ENCODE data around the gene FBXL12. TPM values are rescaled to one million over a fixed set of nuclear protein-coding genes. Genes with fewer than 3 reads are reported as not detected.
A peak's percentile ranks its signal among the peaks of the same experiment; 100 is the strongest.
"Not testable (repeated sequence)": the region's sequence is repeated elsewhere in the genome, so short reads cannot be mapped to it uniquely, and the experiment has no call there.

Gene FBXL12
- total RNA-seq, 1 donor from 2014 or later, result 64.4 TPM

DNA sequence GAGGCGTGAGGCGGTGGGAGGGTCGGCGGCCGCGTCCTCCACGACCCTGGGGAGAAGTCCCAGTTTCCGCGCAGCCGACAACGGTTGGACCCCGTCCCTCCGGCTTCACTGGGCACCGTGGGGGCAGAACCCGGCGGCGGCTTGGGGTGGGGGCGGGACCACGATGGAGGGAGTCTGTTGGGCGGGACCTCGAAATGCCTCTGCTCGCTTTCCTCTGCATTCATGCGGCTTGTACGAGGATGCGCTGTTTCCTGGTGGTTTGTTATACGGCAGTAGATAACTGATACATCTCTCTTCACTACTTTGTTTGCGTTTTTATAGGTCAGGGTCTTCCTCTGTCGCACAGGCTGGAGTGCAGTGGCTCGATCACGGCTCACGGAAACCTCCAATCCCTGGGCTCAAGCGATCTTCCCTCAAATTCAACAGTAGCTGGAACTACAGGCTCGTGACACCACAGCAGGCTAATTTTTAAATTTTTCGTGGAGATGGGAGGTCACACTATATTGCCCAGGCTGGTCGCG, 25.7 kb downstream of the FBXL12 start:
- TF ChIP-seq, protein P1, sequence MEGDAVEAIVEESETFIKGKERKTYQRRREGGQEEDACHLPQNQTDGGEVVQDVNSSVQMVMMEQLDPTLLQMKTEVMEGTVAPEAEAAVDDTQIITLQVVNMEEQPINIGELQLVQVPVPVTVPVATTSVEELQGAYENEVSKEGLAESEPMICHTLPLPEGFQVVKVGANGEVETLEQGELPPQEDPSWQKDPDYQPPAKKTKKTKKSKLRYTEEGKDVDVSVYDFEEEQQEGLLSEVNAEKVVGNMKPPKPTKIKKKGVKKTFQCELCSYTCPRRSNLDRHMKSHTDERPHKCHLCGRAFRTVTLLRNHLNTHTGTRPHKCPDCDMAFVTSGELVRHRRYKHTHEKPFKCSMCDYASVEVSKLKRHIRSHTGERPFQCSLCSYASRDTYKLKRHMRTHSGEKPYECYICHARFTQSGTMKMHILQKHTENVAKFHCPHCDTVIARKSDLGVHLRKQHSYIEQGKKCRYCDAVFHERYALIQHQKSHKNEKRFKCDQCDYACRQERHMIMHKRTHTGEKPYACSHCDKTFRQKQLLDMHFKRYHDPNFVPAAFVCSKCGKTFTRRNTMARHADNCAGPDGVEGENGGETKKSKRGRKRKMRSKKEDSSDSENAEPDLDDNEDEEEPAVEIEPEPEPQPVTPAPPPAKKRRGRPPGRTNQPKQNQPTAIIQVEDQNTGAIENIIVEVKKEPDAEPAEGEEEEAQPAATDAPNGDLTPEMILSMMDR (IDR thresholded peaks at IDR 0.05), result no peak
- H3K27ac ChIP-seq, result peak overlapping the region; percentile 97
- H3K4me1 ChIP-seq, result peaks cover 0 to 6% of the 10 kb centered on the region in 2 donors
- peak overlapping the region; percentile 84 to 91 for H3K4me3 ChIP-seq
- peak; percentile 27 to 82 for DNase-seq (ENCODE audit: low spot score in 2 of 2)
- H3K27me3 ChIP-seq, result no peaks in the 10 kb centered on the region
- intact Hi-C loops (cut with DNase I), result loop anchor here (2.0 to 10.0 kb wide), 5 partner anchors 24 to 652 kb away; partner anchors contain the start of genes ZNF266, ZNF317, ZNF426 and ZNF699
- no peaks in the 10 kb centered on the region for H3K9me3 ChIP-seq
- H3K36me3 ChIP-seq, result no peaks in the 10 kb centered on the region

DNA sequence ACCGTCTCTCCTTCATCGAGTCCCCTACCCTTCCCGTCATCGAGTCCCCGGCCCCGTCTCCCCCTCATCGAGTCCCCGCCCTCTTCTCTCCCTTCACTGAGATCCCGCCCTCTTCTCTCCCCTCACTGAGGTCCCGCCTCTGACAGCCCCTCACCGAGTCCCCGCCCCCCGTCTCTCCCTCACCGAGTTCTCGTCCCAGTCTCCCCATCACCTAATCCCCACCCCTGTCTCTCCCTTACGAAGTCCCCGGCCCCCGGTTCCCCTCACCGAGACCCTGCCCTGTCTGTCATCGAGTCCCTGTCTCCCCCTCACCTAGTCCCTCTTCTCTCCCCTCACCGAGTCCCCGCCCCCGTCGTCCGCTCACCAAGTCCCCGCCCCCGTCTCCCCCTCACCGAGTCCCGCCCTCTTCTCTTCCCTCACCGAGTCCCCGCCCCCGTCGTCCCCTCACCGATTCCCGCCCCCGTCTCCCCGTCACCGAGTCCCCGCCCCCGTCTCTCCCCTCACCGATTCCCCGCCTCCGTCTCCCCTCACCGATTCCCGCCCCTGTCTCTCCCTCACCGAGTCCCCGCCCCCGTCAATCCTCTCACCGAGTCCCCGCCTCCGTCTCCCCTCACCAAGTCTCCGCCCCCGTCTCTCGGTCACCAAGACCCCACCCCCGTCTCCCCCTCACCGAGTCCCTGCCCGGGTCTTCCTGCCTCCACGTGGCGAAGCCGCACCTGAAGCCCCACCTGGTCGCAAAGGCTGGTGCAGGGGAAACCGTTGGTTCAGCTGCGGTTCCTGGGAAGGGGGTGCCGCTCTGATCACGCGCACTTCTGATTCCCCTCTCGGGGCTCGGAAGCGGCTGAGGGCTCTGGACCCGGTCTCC, 26.4 kb downstream of the FBXL12 start:
- H3K4me3 ChIP-seq, result peak overlapping the region; percentile 84 to 91
- no peaks in the 10 kb centered on the region for H3K27me3 ChIP-seq
- H3K4me1 ChIP-seq, result peaks cover 0 to 6% of the 10 kb centered on the region in 2 donors
- H3K9me3 ChIP-seq, result no peaks in the 10 kb centered on the region
- TF ChIP-seq, protein P1 (IDR thresholded peaks at IDR 0.05), result no peak
- peak overlapping the region; percentile 97 for H3K27ac ChIP-seq
- intact Hi-C loops (cut with DNase I), result loop anchor here (1.0 to 10.0 kb wide), 9 partner anchors 24 to 652 kb away; partner anchors contain the start of genes FBXL12, PIN1, ZNF266 and ZNF317
- no peaks in the 10 kb centered on the region for H3K36me3 ChIP-seq
- DNase-seq (ENCODE audit: low spot score in 2 of 2), result peak; percentile 84 to 97

DNA sequence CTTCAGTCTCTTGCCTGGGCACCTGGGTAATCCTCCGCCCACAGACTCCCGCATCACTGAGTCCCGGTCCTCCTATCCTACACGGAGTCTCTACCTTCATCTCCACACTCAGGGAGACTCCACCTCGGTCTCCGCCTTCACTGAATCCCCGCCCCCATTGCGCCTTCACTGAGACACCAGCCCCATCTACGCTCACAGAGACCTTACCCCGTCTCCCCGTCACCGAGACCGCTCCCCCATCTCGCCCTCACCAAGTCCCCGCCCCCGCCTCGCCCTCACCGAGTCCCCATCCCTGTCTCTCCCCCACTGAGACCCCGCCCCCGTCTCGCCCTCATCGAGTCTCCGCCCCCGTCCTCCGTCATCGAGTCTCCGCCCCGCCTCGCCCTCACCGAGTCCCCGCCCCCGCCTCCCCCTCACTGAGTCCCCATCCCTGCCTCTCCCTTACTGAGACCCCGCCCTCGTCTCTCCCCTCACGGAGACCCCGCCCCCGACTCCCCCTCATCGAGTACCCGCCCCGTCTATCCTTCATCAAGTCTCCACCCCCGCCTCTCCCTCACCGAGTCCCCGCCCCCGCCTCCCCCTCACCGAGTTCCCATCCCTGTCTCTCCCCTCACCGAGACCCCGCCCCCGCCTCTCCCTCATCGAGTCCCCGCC, 27.2 kb downstream of the FBXL12 start:
- TF ChIP-seq, protein P1 (IDR thresholded peaks at IDR 0.05), result no peak
- no peaks in the 10 kb centered on the region for H3K36me3 ChIP-seq
- intact Hi-C loops (cut with DNase I), result loop anchor here (1.0 to 10.0 kb wide), 10 partner anchors 23 to 651 kb away; partner anchors contain the start of genes FBXL12, PIN1, ZNF121 and ZNF266
- DNase-seq (ENCODE audit: low spot score in 2 of 2), result peak; percentile 90 to 98
- no peaks in the 10 kb centered on the region for H3K27me3 ChIP-seq
- peak overlapping the region; percentile 97 for H3K27ac ChIP-seq
- peaks cover 0 to 6% of the 10 kb centered on the region in 2 donors for H3K4me1 ChIP-seq
- no peaks in the 10 kb centered on the region for H3K9me3 ChIP-seq
- peak overlapping the region; percentile 84 to 91 for H3K4me3 ChIP-seq

DNA sequence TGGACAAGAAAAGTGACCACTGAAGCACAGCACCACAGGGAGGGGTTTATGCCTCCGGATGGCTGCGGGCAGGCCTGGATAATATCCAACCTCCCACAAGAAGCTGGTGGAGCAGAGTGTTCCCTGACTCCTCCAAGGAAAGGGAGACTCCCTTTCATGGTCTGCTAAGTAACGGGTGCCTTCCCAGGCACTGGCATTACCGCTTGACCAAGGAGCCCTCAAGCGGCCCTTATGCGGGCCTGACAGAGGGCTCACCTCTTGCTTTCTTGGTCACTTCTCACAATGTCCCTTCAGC, 27.9 kb downstream of the FBXL12 start:
- not testable (repeated sequence) for H3K27me3 ChIP-seq; DNase-seq (ENCODE audit: low spot score in 2 of 2); H3K9me3 ChIP-seq; H3K36me3 ChIP-seq; H3K4me1 ChIP-seq
- intact Hi-C loops (cut with DNase I), result loop anchor here (2.0 to 10.0 kb wide), 3 partner anchors 206 to 356 kb away; partner anchors contain the start of genes ZNF121, ZNF266 and ZNF426
- H3K4me3 ChIP-seq, result peak overlapping the region in 1 of 2 donors; percentile 91
- peak overlapping the region; percentile 76 to 97 for H3K27ac ChIP-seq

DNA sequence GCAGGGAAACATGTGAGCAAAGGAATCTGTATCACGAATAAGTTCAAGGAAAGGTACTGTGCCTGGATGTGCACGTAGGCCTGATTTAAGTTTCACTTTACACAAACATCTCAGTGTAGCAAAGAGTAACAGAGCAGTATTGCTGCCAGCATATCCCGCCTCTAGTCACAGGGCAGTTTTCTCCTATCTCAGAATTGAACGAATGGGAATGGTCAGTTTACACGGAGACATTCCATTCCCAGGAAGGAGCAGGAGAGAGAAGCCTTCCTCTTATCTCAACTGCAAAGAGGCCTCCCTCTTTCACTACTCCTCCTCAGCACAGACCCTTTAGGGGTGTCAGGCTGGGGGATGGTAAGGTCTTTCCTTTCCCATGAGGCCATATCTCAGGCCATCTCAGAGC, 29.3 kb downstream of the FBXL12 start:
- H3K36me3 ChIP-seq; H3K9me3 ChIP-seq; H3K4me1 ChIP-seq; H3K27me3 ChIP-seq; H3K4me3 ChIP-seq; DNase-seq (ENCODE audit: low spot score in 2 of 2): not testable (repeated sequence)
- intact Hi-C loops (cut with DNase I), result loop anchor here (10.0 kb wide), 1 partner anchor 1865 kb away; the partner anchor contains the start of genes CTXN1 and SNAPC2
- peak overlapping the region; percentile 15 to 46 for H3K27ac ChIP-seq

DNA sequence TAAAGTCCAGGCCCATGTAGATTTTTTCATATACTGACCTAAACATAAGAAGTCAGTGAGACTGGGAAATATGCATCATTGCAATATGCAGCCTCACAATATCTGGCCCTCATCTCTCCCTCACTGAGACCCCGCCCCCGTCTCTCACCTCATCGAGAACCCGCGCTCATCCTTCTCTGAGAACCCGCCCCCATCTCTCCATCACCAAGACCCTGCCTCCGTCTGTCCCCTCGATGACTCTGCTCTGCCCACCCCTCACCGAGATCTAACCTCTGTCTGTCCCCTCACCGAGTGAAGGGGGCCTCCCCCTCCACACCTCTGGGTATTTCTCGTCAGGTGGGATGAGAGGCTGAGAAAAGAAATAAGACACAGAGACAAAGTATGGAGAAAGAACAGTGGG, 29.8 kb downstream of the FBXL12 start:
- no peaks in the 10 kb centered on the region for H3K36me3 ChIP-seq
- H3K9me3 ChIP-seq, result no peaks in the 10 kb centered on the region
- no peaks in the 10 kb centered on the region for H3K27me3 ChIP-seq
- intact Hi-C loops (cut with DNase I), result loop anchor here (10.0 kb wide), 1 partner anchor 1864 kb away; the partner anchor contains the start of genes CTXN1 and SNAPC2
- no peak overlapping the region for H3K27ac ChIP-seq
- peaks cover 0 to 9% of the 10 kb centered on the region in 2 donors for H3K4me1 ChIP-seq
- TF ChIP-seq, protein P1 (IDR thresholded peaks at IDR 0.05), result no peak
- no peak overlapping the region for H3K4me3 ChIP-seq
- no peak for DNase-seq (ENCODE audit: low spot score in 2 of 2)

DNA sequence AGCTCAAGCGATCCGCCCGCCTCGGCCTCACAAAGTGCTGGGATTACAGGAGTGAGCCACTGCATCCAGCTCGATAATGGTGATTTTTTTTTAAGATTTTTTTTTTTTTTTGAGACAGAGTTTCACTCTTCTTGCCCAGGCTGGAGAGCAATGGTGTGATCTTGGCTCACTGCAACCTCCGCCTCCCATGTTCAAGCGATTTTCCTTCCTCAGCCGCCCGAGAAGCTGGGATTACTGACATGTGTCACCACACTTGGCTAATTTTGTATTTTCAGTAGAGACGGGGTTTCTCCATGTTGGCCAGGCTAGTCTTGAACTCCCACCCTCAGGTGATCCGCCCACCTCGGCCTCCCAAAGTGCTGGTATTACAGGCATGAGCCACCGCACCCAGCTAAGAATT, 30.3 kb downstream of the FBXL12 start:
- not testable (repeated sequence) for H3K4me3 ChIP-seq; H3K27me3 ChIP-seq; H3K36me3 ChIP-seq; H3K4me1 ChIP-seq; H3K27ac ChIP-seq; H3K9me3 ChIP-seq; DNase-seq (ENCODE audit: low spot score in 2 of 2)
- intact Hi-C loops (cut with DNase I), result loop anchor here (10.0 kb wide), 1 partner anchor 1864 kb away; the partner anchor contains the start of genes CTXN1 and SNAPC2
